Hepatocyte (in vitro differentiated cells): Measurements from ENCODE around the gene JARID2.

Source experiments
- CTCF ChIP-seq: fragments of 200-600 bp; sonication (generic); IDR thresholded peaks from 2 replicates; pipeline ENCODE4 v1.5.1; 2016; ENCODE audit warnings: antibody characterized with exemption, mild to moderate bottlenecking; ENCODE audit not compliant: poor library complexity
- EZH2 ChIP-seq: fragments of 200-600 bp; sonication (generic); IDR thresholded peaks from 2 replicates; pipeline ENCODE4 v1.6.1; 2016; ENCODE audit warnings: antibody characterized with exemption, mild to moderate bottlenecking, borderline replicate concordance

- TF ChIP-seq CTCF, result no peak
- no peak for TF ChIP-seq EZH2
Observed at GRCh38 chr6:15364401-15365037, 118.7 kb downstream of the JARID2 start.
